ENCODE measurements around the gene CMC2. TPM values are rescaled to one million over a fixed set of nuclear protein-coding genes. Genes with fewer than 3 reads are reported as not detected.

The CMC2 gene
- total RNA-seq, 1 experiment from 2014 or later = 89.5 TPM

DNA sequence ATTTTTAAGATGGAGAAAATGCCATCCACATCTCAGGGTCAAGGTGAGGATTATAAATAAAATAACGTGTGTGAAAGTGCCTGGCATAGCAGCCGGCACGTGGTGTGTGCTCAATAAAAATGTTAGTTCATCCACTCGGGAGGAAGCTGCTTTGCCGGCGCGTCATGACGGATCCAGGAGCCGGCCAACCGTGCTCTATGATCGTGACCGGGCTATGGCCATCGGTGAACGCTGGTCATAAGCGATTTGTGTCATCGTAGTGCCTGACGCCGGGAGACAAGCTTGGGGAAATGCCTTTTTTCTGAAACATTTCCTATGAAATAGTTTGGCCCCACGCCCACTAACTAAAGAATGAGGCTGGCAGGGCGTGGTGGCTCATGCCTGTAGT, 74.0 kb downstream of the CMC2 start:
- Histone ChIP-seq H3K27ac (no peak overlapping the region), H3F3A (ENCODE audit: insufficient read depth, low read depth) (no peaks in the 10 kb centered on the region), H3K9me3 (ENCODE audit: insufficient read depth, low read depth) (0 out of 2 replicates have a peak, but pooled peaks cover 3% of the 10 kb centered on the region), H3K4me2 (peak overlapping the region; percentile 75), H3K4me3 (peak overlapping the region; percentile 40; the same call in 1 of the 2 replicates), H3K9me2 (ENCODE audit: insufficient read depth) (no peaks in the 10 kb centered on the region), H3K36me3 (ENCODE audit: low read depth) (no peaks in the 10 kb centered on the region), H3K79me2 (ENCODE audit: low read depth) (no peaks in the 10 kb centered on the region), H4K20me1 (ENCODE audit: insufficient read depth) (no peaks in the 10 kb centered on the region), H3K27me3 (ENCODE audit: insufficient read depth, low read depth) (peaks cover 53% of the 10 kb centered on the region), H3K4me1 (replicated peaks; ENCODE audit: insufficient read depth) (peaks cover 7% of the 10 kb centered on the region; the same call in 1 of the 2 replicates), H2AFZ (peak overlapping the region; percentile 67)
- intact Hi-C loops (cut with micrococcal nuclease; ENCODE audit: unreplicated experiment) = loop anchor here (5.0 kb wide), 1 partner anchor 60 kb away; no protein-coding TSS in a partner anchor
- TF ChIP-seq, protein P1, sequence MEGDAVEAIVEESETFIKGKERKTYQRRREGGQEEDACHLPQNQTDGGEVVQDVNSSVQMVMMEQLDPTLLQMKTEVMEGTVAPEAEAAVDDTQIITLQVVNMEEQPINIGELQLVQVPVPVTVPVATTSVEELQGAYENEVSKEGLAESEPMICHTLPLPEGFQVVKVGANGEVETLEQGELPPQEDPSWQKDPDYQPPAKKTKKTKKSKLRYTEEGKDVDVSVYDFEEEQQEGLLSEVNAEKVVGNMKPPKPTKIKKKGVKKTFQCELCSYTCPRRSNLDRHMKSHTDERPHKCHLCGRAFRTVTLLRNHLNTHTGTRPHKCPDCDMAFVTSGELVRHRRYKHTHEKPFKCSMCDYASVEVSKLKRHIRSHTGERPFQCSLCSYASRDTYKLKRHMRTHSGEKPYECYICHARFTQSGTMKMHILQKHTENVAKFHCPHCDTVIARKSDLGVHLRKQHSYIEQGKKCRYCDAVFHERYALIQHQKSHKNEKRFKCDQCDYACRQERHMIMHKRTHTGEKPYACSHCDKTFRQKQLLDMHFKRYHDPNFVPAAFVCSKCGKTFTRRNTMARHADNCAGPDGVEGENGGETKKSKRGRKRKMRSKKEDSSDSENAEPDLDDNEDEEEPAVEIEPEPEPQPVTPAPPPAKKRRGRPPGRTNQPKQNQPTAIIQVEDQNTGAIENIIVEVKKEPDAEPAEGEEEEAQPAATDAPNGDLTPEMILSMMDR (conservative IDR thresholded peaks at IDR 0.05) = no peak
- no peak for TF ChIP-seq EZH2 (IDR thresholded peaks at IDR 0.05; ENCODE audit: low read depth)
- BruUV-seq (replicated peaks) = no TSS peak
- ChIA-PET CTCF (interaction anchor here (0.6 kb wide), 1 partner anchor 896 kb away, joined by 5 read pairs; no protein-coding TSS in a partner anchor), POLR2A (ENCODE audit: unreplicated experiment) (interaction anchor here (0.6 kb wide), 2 partner anchors 8 to 60 kb away, joined by 6 to 7 read pairs; no protein-coding TSS in a partner anchor)
- DNase-seq = peak; percentile 53 to 55

- no TSS peak for BruUV-seq (replicated peaks)
- Histone ChIP-seq H3K36me3 (ENCODE audit: low read depth) (no peaks in the 10 kb centered on the region), H3K27ac (no peak overlapping the region), H2AFZ (peak overlapping the region; percentile 67), H3F3A (ENCODE audit: insufficient read depth, low read depth) (no peaks in the 10 kb centered on the region), H3K4me3 (peak overlapping the region; percentile 40; the same call in 1 of the 2 replicates), H3K9me2 (ENCODE audit: insufficient read depth) (no peaks in the 10 kb centered on the region), H3K4me2 (peak overlapping the region; percentile 75), H3K9me3 (ENCODE audit: insufficient read depth, low read depth) (0 out of 2 replicates have a peak, but pooled peaks cover 3% of the 10 kb centered on the region), H3K79me2 (ENCODE audit: low read depth) (no peaks in the 10 kb centered on the region), H3K27me3 (ENCODE audit: insufficient read depth, low read depth) (peaks cover 53% of the 10 kb centered on the region), H3K4me1 (replicated peaks; ENCODE audit: insufficient read depth) (peaks cover 7% of the 10 kb centered on the region; the same call in 1 of the 2 replicates), H4K20me1 (ENCODE audit: insufficient read depth) (no peaks in the 10 kb centered on the region)
- TF ChIP-seq, protein P1 (conservative IDR thresholded peaks at IDR 0.05) = no peak
- no peak for TF ChIP-seq EZH2 (IDR thresholded peaks at IDR 0.05; ENCODE audit: low read depth)
- intact Hi-C loops (cut with micrococcal nuclease; ENCODE audit: unreplicated experiment) = loop anchor here (5.0 kb wide), 1 partner anchor 60 kb away; no protein-coding TSS in a partner anchor
- peak in 1 of 2 experiments; percentile 25 for DNase-seq
- ChIA-PET POLR2A (ENCODE audit: unreplicated experiment) (no interaction called here), CTCF (no interaction called here)
These were observed 74.6 kb downstream of the CMC2 start for GRCh38 chr16:80931801-80932707.

DNA sequence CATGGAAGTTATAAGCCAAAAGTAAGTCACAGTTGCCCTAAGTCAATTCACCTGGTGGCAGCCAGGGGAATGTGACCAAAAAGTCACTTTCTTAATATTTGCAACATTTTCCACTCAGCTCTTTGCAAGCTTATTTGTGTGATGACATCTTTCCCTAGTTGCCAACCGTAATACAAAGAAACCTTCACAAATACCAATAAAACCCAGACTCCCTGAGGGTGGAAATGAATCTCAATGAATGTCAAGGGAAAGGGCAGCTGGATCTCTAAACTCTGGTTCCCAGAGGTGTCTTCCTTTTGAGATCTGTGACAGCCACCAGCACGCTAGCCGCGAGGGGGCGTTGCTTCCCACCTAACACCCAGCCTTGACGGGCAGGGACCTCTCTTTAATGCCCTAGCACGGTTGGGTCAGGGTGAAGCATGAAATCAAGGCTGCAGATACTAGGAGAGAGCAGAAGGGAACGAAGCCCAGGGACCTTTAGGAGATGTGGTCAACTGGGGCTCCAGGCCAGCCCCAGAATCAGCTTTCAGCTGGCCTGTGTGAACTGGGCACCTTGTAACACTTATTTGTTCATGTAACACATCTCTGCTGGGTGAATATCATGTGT, 82.2 kb downstream of the CMC2 start:
- no TSS peak for BruUV-seq (replicated peaks)
- intact Hi-C loops (cut with micrococcal nuclease; ENCODE audit: unreplicated experiment) = loop anchor here (5.0 kb wide), 1 partner anchor 813 kb away; no protein-coding TSS in a partner anchor

More for the DNA sequence above, 82.2 kb downstream of the CMC2 start:
- Histone ChIP-seq H3K9me2 (ENCODE audit: insufficient read depth) (no peaks in the 10 kb centered on the region), H3K4me2 (no peak overlapping the region), H3K27me3 (ENCODE audit: insufficient read depth, low read depth) (peaks cover 18% of the 10 kb centered on the region; the same call in 1 of the 2 replicates), H3K9me3 (ENCODE audit: insufficient read depth, low read depth) (0 out of 2 replicates have a peak, but pooled peaks cover 3% of the 10 kb centered on the region), H3K79me2 (ENCODE audit: low read depth) (no peaks in the 10 kb centered on the region), H3K4me3 (no peak overlapping the region), H3K36me3 (ENCODE audit: low read depth) (no peaks in the 10 kb centered on the region), H3F3A (ENCODE audit: insufficient read depth, low read depth) (no peaks in the 10 kb centered on the region), H4K20me1 (ENCODE audit: insufficient read depth) (no peaks in the 10 kb centered on the region), H3K4me1 (replicated peaks; ENCODE audit: insufficient read depth) (no peaks in the 10 kb centered on the region), H3K27ac (no peak overlapping the region), H2AFZ (no peak overlapping the region)
- CTCF ChIA-PET = interaction anchor here (0.7 kb wide), 1 partner anchor 669 kb away, joined by 4 read pairs; no protein-coding TSS in a partner anchor
- TF ChIP-seq EZH2 (IDR thresholded peaks at IDR 0.05; ENCODE audit: low read depth) = no peak
- TF ChIP-seq, protein P1 (conservative IDR thresholded peaks at IDR 0.05) = peak; percentile 42
- POLR2A ChIA-PET (ENCODE audit: unreplicated experiment) = interaction anchor here (0.6 kb wide), 2 partner anchors 8 to 113 kb away, joined by 3 to 7 read pairs; no protein-coding TSS in a partner anchor
- DNase-seq = peak in 1 of 2 experiments; percentile 50

Measured in PC-9 (cell line).